Lower leg skin (tissue), 3 donors: Measurements from ENCODE around the gene GPRIN1.

ENCODE experiments used
- POLR2A ChIP-seq, 2 donors: fragments of 450-650 bp; IDR thresholded peaks; one replicate each; pipeline ENCODE4 v1.6.1; 2016 to 2017; ENCODE audit warnings: antibody characterized with exemption in 2 of 2, mild to moderate bottlenecking in 1 of 2, moderate library complexity in 1 of 2
- TF ChIP-seq, protein P1 (sequence below), 3 donors: fragments of 450-650 bp; IDR thresholded peaks; one replicate each; pipeline ENCODE4 v1.5.1; 2016; ENCODE audit warnings: antibody characterized with exemption in 3 of 3, mild to moderate bottlenecking in 3 of 3, moderate library complexity in 2 of 3

DNA sequence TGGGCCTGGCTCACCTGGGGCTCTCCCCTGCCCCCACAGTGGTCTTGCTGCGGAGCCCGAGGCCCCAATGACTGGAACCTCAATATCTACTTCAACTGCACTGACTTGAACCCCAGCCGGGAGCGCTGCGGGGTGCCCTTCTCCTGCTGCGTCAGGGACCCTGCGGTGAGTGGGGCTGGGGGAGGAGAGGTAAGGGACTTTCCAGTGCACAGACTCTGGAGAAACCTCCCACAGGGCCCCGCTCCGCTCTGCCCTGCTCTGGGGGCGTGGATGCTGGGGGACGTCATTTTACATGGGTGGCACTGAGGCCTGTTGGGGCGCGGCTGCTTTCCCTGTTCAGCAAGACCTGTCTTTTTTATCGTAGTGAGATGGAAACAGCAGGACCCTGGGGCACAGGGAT lies 44.9 kb upstream of the GPRIN1 start:
- TF ChIP-seq, protein P1, sequence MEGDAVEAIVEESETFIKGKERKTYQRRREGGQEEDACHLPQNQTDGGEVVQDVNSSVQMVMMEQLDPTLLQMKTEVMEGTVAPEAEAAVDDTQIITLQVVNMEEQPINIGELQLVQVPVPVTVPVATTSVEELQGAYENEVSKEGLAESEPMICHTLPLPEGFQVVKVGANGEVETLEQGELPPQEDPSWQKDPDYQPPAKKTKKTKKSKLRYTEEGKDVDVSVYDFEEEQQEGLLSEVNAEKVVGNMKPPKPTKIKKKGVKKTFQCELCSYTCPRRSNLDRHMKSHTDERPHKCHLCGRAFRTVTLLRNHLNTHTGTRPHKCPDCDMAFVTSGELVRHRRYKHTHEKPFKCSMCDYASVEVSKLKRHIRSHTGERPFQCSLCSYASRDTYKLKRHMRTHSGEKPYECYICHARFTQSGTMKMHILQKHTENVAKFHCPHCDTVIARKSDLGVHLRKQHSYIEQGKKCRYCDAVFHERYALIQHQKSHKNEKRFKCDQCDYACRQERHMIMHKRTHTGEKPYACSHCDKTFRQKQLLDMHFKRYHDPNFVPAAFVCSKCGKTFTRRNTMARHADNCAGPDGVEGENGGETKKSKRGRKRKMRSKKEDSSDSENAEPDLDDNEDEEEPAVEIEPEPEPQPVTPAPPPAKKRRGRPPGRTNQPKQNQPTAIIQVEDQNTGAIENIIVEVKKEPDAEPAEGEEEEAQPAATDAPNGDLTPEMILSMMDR (IDR thresholded peaks at IDR 0.05), result no peak
- no peak for TF ChIP-seq POLR2A (IDR thresholded peaks at IDR 0.05)
